Right lung (tissue), 5 donors: Measurements from ENCODE around the gene LRRC23. TPM values are rescaled to one million over a fixed set of nuclear protein-coding genes. Genes with fewer than 3 reads are reported as not detected.
"Not testable (repeated sequence)": the region's sequence is repeated elsewhere in the genome, so short reads cannot be mapped to it uniquely, and the experiment has no call there.

ENCODE experiments used
- DNase-seq, 2 donors: peaks; one replicate each; pipeline ENCODE4 v3.0.0-alpha.2; 2013
- polyA plus RNA-seq, 5 donors: library from polyadenylated mRNA; unstranded; fragments of 120-200 nt; gene quantifications; one replicate each; pipeline versions ENCODE4 v1.2.1 to v1.2.3, GENCODE V29; 2013; ENCODE audit warnings: inconsistent platforms in 1 of 5, low replicate concordance in 1 of 5; ENCODE audit not compliant: insufficient read length in 5 of 5, insufficient read depth in 1 of 5

LRRC23 gene
- polyA plus RNA-seq, 5 donors, result 14.1 to 34.8 (median 26.6) TPM

GRCh38 chr12:6871052-6871957, 33.3 kb upstream of the LRRC23 start:
- DNase-seq, result no peak

- peak; percentile 82 to 83 for DNase-seq
Observed at GRCh38 chr12:6872073-6873048, 32.3 kb upstream of the LRRC23 start.

GRCh38 chr12:6873094-6874014, 31.3 kb upstream of the LRRC23 start, which contains the start of gene SPSB2:
SPSB2 (minus strand) TSS chr12:6873303; CDS start chr12:6872901, 402 bp downstream.
- DNase-seq, result peak; percentile 98 to 99

DNA sequence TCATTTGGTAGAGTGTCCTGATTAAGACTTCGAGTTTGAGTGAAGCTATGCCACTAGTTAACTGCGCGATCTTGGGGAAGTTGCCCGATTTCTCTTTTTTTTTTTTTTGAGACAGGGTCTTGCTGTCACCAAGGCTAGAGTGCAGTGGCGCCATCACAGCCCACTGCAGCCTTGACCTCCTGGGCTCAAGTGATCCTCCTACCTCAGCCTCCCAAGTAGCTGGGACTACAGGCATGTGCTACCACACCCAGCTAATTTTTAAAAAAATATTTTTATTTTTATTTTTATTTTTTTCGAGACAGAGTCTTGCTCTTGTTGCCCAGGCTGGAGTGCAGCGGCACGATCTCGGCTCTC, 30.6 kb upstream of the LRRC23 start:
- not testable (repeated sequence) for DNase-seq

GRCh38 chr12:6879824-6880223, 24.8 kb upstream of the LRRC23 start:
- not testable (repeated sequence) for DNase-seq

GRCh38 chr12:6883252-6883651, 21.4 kb upstream of the LRRC23 start:
- DNase-seq, result no peak

DNA sequence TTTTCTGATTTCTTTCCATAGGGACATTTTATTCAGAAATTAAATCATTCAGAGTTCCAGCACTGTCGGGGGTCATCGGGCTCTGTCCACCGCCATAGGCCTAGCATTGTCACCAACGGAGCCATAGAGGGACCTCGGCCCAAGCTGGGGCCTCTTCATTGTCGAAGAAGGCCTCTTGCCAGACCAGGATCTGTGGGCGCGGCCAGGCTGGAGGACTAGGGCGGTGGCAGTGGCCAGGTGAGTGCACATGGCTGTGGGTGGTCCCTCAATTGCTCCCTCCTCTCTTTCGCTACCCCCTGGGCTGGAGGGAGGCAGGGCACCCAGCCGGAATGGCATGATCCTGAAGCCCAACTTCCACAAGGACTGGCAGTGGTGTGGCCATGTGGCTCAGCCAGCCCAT, 20.9 kb upstream of the LRRC23 start:
- DNase-seq, result no peak

DNA sequence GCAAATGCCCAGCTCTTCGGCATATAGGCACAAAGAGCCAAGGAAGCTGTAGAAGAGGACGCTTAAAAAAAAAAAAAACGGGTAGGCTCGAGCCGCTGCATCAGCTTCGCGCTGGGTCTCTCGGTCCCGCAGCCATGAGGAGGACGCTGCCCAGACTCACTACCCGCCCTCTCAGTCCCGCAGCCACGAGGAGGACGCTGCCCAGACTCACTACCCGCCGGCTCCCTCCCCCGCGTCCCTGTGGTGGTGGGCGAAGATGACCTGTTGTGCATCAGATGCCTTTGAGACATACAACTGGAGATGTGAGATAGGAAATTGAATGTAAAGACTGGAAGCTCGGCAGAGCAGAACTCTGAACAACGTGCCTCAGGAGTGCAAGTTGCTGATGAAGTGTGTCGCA, 20.1 kb upstream of the LRRC23 start:
- DNase-seq, result no peak

DNA sequence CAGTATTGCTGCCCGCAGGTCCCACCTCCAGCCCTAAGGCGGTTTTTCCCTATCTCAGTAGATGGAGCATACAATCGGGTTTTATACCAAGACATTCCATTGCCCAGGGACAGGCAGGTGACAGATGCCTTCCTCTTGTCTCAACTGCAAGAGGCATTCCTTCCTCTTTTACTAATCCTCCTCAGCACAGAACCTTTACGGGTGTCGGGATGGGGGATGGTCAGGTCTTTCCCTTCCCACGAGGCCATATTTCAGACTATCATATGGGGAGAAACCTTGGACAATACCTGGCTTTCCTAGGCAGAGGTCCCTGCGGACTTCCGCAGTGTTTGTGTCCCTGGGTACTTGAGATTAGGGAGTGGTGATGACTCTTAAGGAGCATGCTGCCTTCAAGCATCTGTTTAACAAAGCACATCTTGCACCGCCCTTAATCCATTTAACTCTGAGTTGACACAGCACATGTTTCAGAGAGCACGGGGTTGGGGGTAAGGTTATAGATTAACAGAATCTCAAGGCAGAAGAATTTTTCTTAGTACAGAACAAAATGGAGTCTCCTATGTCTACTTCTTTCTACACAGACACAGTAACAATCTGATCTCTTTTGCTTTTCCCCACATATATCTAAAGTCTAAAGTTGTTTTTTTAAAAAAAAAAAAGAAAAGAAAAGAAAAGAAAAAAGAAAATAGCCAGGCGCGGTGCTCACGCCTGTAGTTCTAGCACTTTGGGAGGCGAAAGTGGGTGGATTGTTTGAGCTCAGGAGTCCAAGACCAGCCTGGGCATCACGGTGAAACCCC, 18.2 kb upstream of the LRRC23 start:
- not testable (repeated sequence) for DNase-seq

DNA sequence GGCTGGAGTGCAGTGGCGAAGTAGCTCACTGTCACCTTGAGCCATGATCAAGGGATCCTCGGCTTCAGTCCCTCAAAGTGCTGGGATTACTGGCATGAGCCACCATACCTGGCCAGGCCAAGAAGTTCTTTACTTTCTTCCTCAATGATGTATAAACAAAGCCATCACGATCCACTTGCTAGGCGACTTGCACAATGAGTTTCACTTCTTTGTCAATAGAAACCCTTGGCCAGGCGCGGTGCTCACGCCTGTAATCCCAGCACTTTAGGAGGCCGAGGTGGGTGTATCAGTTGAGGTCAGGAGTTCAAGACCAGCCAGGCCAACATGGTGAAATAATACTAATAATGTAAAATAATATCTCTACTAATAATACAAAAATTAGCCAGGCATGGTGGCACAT, 17.2 kb upstream of the LRRC23 start:
- no peak for DNase-seq

DNA sequence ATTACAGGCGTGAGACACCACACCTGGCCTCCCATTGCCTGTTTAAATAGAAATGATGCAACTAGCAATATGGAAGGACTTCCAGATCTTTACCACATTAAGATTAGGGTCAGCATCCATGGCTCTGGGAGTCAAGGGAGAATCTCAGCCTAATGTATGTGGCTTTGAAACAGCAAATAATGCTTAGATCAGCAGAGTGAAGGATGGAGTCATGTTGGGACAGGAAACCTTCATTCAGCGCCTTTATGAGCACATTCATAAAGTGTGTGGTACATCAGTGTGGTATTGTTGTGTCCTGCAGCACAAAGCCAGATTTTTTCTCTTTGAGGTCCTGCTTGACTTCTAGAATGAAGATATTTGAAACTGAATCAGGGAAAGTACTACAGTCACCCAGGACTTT, 16.3 kb upstream of the LRRC23 start:
- no peak for DNase-seq

DNA sequence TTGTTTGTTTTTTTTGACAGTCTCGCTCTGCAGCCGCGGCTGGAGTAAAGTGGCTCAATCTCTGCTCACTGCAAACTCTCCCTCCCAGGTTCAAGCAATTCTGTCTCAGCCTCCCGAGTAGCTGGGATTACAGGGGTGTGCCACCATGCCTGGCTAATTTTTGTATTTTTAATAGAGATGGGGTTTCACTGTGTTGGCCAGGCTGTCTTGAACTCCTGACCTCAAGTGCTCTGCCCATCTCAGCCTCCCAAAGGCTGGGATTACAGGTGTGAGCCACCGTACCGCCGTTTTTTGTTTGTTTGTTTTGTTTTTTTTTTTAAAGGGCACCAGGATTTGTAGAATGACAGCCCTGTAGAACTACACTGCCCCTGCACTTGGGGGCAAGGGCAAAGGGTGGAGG, 15.8 kb upstream of the LRRC23 start:
- DNase-seq, result not testable (repeated sequence)

- DNase-seq, result not testable (repeated sequence)
Observed at GRCh38 chr12:6889775-6890573, 14.6 kb upstream of the LRRC23 start.

DNA sequence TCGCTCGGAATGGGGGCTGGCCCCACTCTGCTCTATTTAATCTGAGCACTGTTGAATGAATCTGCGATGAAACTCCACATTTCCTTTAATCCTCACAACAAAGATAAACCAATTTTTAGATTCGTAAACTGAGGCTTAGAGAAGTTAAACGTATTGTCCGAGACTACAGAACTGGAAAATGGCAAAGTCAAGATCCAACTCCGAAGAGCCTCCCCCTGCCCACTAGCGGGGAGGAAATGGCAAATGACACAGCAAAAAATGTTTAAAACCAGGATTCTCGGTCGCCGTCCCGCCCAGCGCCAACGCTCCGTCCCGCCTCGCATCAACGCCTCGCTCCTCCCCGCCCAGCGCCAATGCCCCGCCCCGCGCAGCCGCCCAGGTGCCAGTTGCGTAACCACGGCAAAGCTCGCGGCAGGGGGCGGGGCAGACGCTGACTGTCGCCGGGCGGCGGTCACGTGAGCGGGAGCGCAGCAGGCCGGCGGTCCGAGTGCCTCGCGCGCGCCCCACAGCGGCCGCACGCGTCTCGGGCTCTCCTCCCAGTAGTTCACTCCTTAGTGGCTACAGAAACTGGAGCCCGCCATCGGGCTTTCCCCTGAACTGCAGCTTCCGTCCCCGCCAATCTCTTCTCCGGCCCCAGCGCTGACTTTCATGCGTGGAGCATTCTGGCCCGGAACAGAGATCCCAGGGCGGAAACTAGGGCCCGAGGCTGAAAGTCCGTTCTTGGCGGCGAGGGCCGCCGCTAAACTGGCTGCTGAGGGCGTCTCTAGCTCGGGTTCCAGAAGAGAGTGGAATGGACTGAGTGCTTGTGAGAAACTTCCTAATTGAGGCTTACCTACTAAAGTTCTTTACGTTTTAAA, 13.6 kb upstream of the LRRC23 start:
- peak; percentile 98 for DNase-seq

DNA sequence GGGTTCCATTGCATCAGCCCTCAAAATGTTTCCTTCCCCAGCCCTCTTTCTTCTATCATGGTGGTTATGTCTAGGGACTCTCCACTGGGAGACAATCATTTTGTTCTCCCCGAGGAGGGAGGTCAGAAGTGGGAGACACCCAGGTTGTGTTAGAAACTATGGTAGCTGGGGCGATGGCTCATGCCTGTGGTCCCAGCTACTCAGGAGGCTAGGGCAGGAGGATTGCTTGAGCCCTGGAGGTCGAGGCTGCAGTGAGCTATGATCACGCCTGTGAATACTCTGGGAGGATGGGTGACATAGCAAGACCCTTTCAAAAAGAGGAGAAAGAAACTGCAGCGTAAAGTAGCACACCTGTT, 13.0 kb upstream of the LRRC23 start:
- DNase-seq, result no peak

GRCh38 chr12:6892683-6893082, 11.9 kb upstream of the LRRC23 start:
- not testable (repeated sequence) for DNase-seq

DNA sequence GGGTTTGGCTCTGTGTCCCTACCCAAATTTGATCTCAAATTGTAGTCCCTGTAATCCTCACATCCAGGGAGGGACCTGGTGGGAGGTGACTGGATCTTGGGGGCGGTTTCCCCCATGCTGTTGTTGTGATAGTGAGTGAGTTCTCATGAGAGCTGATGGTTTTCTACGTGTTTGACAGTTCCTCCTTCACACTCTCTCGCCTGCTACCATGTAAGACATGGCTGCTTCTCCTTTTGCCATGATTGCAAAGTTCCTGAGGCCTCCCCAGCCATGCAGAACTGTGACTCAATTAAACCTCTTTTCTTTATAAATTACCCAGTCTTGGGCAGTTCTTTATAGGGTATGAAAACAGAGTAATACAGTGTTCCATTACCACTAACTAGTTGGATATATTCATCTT, 10.3 kb upstream of the LRRC23 start:
- no peak for DNase-seq

GRCh38 chr12:6896846-6897435, 7.7 kb upstream of the LRRC23 start:
- no peak for DNase-seq
